ENCODE data around the gene HES5.
A peak's percentile ranks its signal among the peaks of the same experiment; 100 is the strongest.

Gene HES5

DNA sequence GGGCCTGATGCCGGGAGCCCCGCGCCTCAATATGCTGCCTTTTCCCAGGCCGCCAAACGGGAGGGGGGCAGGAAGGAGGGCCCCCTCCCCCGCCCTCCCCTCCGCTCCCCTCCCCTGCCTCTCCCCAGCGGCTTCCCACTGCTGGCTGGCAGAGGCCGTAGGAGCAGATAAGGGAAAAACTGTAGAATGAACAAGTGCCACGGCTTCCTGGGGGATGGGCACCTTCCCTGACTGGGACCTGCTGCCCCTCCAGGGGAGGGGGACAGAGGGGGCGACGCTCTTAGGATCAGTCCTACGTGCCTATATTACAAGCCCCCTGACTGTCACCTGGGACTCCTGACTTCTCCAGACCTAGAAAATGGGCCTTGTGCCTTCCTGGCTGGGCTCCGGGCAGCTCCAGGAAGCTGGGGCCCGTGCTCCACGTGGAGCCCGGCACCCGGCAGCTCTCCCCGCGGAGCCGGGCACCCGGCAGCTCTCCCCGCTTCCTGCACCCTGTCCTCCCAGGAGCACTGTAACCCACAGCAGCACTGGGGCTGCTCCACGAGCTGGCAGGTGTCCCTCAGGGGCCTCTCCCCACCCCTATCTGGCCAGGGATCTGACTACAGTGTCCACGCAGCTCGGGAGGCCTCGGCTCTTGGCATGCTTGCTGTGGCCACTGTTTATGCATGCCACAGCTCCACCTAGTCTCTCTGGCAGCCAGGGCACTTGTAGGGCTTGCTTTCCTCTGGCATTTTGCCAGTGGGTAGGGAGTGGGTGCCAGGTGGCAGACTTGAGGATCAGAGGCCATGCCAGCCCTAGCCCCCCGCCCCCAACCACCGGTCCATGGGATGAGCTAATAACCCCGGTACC, 674 bp upstream of the HES5 start:
- DNase-seq, result no peak

GRCh38 chr1:2528966-2529783, 888 bp downstream of the HES5 start:
- DNase-seq, result peak; percentile 62

DNA sequence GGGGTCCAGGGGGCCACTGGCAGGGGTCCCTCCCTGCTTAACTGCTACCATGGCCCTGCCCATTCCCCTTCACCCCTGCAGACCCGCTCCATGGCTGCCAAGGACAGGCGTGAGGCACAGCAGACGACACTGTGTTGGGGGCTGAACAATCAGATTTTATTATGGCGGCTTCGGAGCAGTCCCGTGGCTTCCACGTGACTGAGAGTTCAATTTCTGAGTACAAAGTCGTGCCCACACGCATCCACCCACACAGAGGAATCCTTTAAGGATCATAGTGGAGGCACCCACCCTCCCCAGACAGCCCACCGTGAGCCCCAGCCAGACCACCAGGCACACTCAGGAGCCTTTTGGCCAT, 1.5 kb downstream of the HES5 start:
- DNase-seq, result no peak

GRCh38 chr1:2528016-2528415, 2.0 kb downstream of the HES5 start:
- no peak for DNase-seq

GRCh38 chr1:2527556-2527860, 2.6 kb downstream of the HES5 start:
- no peak for DNase-seq

- DNase-seq, result peak in 1 of 2 donors; percentile 22
These were observed 3.1 kb downstream of the HES5 start for GRCh38 chr1:2526824-2527555.

DNA sequence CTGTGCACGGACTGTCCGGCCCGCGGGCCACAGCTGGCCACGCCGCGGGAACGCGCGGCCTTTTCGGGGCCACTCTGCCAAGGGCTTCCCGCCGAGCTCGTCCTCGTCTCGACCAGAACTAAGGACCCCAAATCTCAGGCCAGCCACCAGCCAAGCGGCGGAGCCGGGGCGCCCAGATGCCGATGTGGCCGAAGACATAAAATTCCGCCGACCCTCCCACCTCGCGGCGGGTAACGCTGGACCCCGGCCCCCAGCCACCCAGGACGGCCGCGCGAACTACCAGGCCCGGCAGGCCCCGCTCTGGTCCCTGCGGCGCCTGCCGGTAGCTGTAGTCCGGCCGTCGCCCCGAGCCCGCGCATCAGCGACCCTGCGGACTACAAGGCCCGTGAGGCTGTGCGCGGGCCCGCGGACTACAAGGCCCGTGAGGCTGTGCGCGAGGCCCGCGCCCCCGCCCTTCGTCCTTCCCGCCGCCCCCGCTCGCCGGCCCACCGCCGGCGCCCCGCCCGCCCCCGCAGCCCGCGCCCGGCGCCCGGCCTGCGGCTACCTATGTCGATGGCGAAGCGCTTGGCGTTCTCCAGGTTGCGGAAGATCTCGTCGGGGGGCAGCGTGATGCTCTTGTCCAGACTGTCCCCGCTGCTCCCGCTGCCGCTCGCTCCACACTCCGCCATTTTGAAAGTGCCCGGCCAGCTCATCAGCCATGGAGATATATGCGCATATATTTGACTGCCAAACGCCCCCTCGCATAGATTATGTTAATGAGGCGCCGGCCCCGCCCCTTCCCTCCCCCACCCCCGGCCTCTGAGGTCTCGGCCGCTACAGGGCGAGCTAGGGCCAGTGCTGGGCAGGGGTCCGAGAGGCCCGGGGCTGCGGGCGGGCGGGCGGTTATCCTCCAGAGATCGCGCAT, 3.9 kb downstream of the HES5 start, which contains the start of gene PANK4:
TSS of gene PANK4 (minus strand) at position 677 of the 904 bp plus-strand sequence. CDS start at position 668, 9 bp downstream.
- peak; percentile 88 for DNase-seq

GRCh38 chr1:2525572-2525919, 4.5 kb downstream of the HES5 start:
- no peak for DNase-seq

DNA sequence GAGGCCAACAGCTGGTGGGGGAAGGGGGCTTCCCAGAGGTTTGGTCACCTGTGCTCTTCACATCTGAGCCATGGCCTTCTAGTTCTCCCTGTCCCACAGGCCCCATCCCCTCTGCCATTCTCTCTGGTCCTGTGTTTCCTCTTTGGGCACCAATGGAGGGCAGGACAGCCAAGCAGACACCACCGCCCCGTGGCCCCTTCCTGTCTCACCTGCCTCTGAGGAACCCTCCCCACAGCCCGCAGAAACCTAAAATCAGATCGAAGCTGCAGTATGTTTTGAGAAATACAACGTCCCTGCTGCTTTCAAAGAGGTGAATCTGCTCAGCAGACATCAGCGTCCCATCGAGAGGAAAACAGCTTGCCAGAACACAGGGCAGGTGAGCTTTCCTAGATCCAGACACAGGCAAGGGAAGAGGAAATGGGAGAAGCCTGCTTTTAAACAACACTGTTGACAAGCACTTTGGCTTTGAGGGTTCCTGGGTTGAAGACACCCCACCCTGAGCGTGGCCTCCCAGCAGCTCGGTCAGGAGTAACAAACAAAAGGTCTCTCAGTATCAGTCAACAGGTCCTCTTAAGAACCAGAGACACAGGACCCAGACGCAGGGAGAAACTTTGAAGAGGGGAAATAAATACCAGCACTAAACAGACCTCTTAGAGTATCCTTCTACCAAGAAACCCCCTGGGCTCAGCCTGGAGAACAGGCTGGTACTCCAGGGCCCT, 6.0 kb downstream of the HES5 start:
- DNase-seq, result peak; percentile 28 to 68

GRCh38 chr1:2523191-2523890, 6.7 kb downstream of the HES5 start:
- DNase-seq, result no peak

DNA sequence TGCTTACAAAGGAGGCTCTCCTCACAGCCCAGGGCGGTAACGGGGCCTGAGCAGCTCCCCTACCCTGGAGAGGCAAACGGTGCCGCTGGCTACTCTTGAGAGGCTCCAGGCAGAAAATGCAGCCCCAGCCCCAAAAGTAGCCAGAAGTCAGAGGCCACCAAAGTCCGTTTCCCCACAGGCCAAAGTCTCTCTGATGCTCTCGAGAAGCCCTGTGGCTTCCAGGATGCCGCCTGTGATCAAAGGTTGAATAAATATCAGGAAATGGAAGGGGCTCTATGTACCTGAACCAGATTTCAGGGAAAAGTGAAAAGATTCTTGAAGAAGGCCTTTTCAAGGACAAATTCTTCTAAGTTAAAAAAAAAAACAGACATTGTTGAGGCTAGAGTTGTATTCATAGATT, 7.8 kb downstream of the HES5 start:
- no peak for DNase-seq

- no peak for DNase-seq
These were observed 9.3 kb downstream of the HES5 start for GRCh38 chr1:2520806-2521205.

- no peak for DNase-seq
These were observed 9.9 kb downstream of the HES5 start for GRCh38 chr1:2520206-2520605.

GRCh38 chr1:2519729-2520128, 10.3 kb downstream of the HES5 start:
- no peak for DNase-seq

GRCh38 chr1:2519029-2519685, 10.9 kb downstream of the HES5 start:
- no peak for DNase-seq

GRCh38 chr1:2518528-2518927, 11.5 kb downstream of the HES5 start:
- no peak for DNase-seq

DNA sequence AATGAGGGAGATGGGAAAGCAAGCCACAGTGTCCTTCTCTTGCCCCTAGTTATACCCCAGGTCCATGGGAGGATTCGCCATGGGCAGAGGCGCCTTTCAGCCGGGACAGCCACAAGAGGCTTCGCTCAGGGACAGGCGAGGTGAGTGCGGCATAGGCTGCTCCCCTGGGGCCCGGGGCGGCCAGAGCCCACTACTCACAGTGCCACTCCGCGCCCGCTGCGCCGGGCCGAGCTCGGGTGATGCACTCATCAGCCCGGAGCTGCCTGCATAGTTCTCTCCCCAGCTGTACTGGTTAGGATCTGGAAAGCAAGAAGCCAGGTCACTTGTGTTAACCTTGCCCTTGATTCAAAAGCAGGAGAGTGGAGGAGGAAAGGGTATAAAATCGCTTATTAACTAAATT, 12.1 kb downstream of the HES5 start:
- DNase-seq, result no peak

- DNase-seq, result no peak
These were observed 13.1 kb downstream of the HES5 start for GRCh38 chr1:2516946-2517345.

- no peak for DNase-seq
These were observed 13.9 kb downstream of the HES5 start for GRCh38 chr1:2516124-2516523.

DNA sequence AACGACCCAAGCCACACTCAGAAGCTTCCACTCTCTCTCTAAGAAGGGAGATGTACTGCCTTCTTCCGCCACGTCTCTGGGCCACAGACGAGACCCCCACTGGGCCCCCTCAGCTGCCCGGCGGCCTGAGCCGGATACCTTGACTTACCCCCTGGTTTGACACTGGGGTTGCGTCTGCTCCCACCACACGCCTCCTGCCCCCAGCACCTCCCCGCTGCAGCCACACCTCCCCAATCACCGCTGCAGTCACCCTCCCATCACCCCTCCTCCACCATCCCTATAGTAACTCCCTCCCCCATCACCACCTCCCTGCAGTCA, 14.3 kb downstream of the HES5 start:
- DNase-seq, result no peak
